SK-N-SH (cell line): ENCODE data around the gene PDIA4. TPM values are rescaled to one million over a fixed set of nuclear protein-coding genes. Genes with fewer than 3 reads are reported as not detected.

Experiments used
- CTCF ChIA-PET: fragments of 300-600, 350-600 bp; formaldehyde crosslinking; extraction: SDS; loops from one replicate; lab custom pipeline; 2021; lab: Yijun Ruan, JAX
- POLR2A ChIA-PET: fragments of 350-600 bp; sonication (Branson Sonifier 250); formaldehyde crosslinking; extraction: SDS; loops from one replicate; lab custom pipeline; 2020; ENCODE audit warnings: antibody characterized with exemption, inconsistent platforms; lab: Yijun Ruan, JAX
- DNase-seq: peaks from one replicate; pipeline ENCODE4 v3.0.0; 2012
- H2AFZ ChIP-seq: fragments of 200-600 bp; sonication (generic); 2 replicates; pipeline ENCODE4 v1.8.1; 2016; ENCODE audit warnings: antibody characterized with exemption, mild to moderate bottlenecking, low read depth
- H3F3A ChIP-seq: fragments of 200-600 bp; sonication (generic); replicated peaks from 2 replicates; pipeline ENCODE3; 2016; ENCODE audit warnings: antibody characterized with exemption, mild to moderate bottlenecking; ENCODE audit not compliant: insufficient read depth
- H3K27ac ChIP-seq, 2 experiments: fragments of 200-500 bp in 1 of 2; fragments of 200-600 bp in 1 of 2; sonication (Bioruptor generic) in 1 of 2; sonication (generic), shearing (Covaris generic) in 1 of 2; 2 replicates each; pipeline versions ENCODE4 v1.5.1 to v1.6.1; 2014 to 2016; ENCODE audit warnings: low read depth in 2 of 2, inconsistent platforms in 1 of 2, low read length in 1 of 2, mild to moderate bottlenecking in 1 of 2, mixed read lengths in 1 of 2
- H3K27me3 ChIP-seq: fragments of 200-600 bp; sonication (generic), shearing (Covaris generic); 2 replicates; pipeline ENCODE4 v1.6.1; 2016; ENCODE audit warnings: mixed run types; ENCODE audit not compliant: insufficient read depth
- H3K36me3 ChIP-seq, 2 experiments: fragments of 200-500 bp in 1 of 2; fragments of 200-600 bp in 1 of 2; sonication (Bioruptor generic) in 1 of 2; sonication (generic) in 1 of 2; replicated peaks in 1 of 2; 2 replicates each; pipeline versions ENCODE3 to v1.5.1; 2014 to 2016; ENCODE audit warnings: low read length in 1 of 2, mild to moderate bottlenecking in 1 of 2; ENCODE audit not compliant: insufficient read depth in 2 of 2, control insufficient read depth in 1 of 2
- H3K4me1 ChIP-seq, 2 experiments: fragments of 200-500 bp in 1 of 2; fragments of 200-600 bp in 1 of 2; sonication (Bioruptor generic) in 1 of 2; sonication (generic), shearing (Covaris generic) in 1 of 2; 2 replicates each; pipeline versions ENCODE4 v1.5.1 to v1.6.1; 2014 to 2016; ENCODE audit warnings: low read depth in 1 of 2, low read length in 1 of 2, mixed run types in 1 of 2; ENCODE audit not compliant: insufficient read depth in 2 of 2, control insufficient read depth in 1 of 2
- H3K4me2 ChIP-seq: fragments of 200-600 bp; sonication (generic), shearing (Covaris generic); 2 replicates; pipeline ENCODE4 v1.6.1; 2017; ENCODE audit warnings: mixed run types
- H3K4me3 ChIP-seq, 2 experiments: fragments of 200-500 bp in 1 of 2; fragments of 200-600 bp in 1 of 2; sonication (Bioruptor generic) in 1 of 2; sonication (generic), shearing (Covaris generic) in 1 of 2; 2 replicates each; pipeline versions ENCODE4 v1.5.1 to v1.8.1; 2014 to 2016; ENCODE audit warnings: low read depth in 2 of 2, inconsistent platforms in 1 of 2, low read length in 1 of 2, mild to moderate bottlenecking in 1 of 2, mixed read lengths in 1 of 2, moderate library complexity in 1 of 2
- H3K79me2 ChIP-seq: fragments of 200-600 bp; sonication (generic); 2 replicates; pipeline ENCODE4 v1.8.1; 2017; ENCODE audit warnings: mild to moderate bottlenecking; ENCODE audit not compliant: insufficient read depth
- H3K9ac ChIP-seq: fragments of 200-600 bp; sonication (generic); 2 replicates; pipeline ENCODE4 v1.6.1; 2017; ENCODE audit warnings: mixed run types
- H3K9me2 ChIP-seq: fragments of 200-600 bp; sonication (generic); 2 replicates; pipeline ENCODE4 v1.6.1; 2017; ENCODE audit warnings: mixed run types
- H3K9me3 ChIP-seq: fragments of 200-600 bp; sonication (generic); 2 replicates; pipeline ENCODE4 v1.6.1; 2017; ENCODE audit warnings: mixed run types, mild to moderate bottlenecking, moderate library complexity
- H4K20me1 ChIP-seq: fragments of 200-600 bp; sonication (generic); 2 replicates; pipeline ENCODE4 v1.6.1; 2017; ENCODE audit warnings: mild to moderate bottlenecking, mixed run types; ENCODE audit not compliant: insufficient read depth
- CTCF ChIP-seq: fragments of 200-600 bp; sonication (generic); IDR thresholded peaks from 2 replicates; pipeline ENCODE4 v1.6.1; 2017; ENCODE audit warnings: antibody characterized with exemption, mild to moderate bottlenecking, moderate library complexity
- EZH2phosphoT487 ChIP-seq: fragments of 200-600 bp; sonication (generic); IDR thresholded peaks from 2 replicates; pipeline ENCODE4 v1.6.1; 2017; ENCODE audit warnings: low read depth, mixed run types, mild to moderate bottlenecking, antibody characterized with exemption, moderate library complexity, borderline replicate concordance
- MXI1 ChIP-seq: IDR thresholded peaks from 2 replicates; pipeline ENCODE4 v1.6.1; 2012; ENCODE audit warnings: mild to moderate bottlenecking, low read depth, low read length, improper control_type of control experiment
- NFIC ChIP-seq: IDR thresholded peaks from 2 replicates; pipeline ENCODE4 v1.4.0; 2012; ENCODE audit warnings: borderline replicate concordance
- POLR2AphosphoS5 ChIP-seq: IDR thresholded peaks from 2 replicates; pipeline ENCODE4 v1.6.1; 2012; ENCODE audit warnings: low read depth, low read length
- RFX5 ChIP-seq: IDR thresholded peaks from 2 replicates; pipeline ENCODE4 v1.6.1; 2012; ENCODE audit warnings: mild to moderate bottlenecking, improper control_type of control experiment, low read length
- RXRA ChIP-seq: IDR thresholded peaks from 2 replicates; pipeline ENCODE4 v1.4.0; 2012; ENCODE audit warnings: low read depth, mild to moderate bottlenecking, borderline replicate concordance
- SIN3A ChIP-seq: IDR thresholded peaks from 2 replicates; pipeline ENCODE4 v1.6.1; 2012; ENCODE audit warnings: low read depth, mild to moderate bottlenecking, low read length, moderate library complexity, borderline replicate concordance
- TAF1 ChIP-seq: IDR thresholded peaks from 2 replicates; pipeline ENCODE4 v1.6.1; 2012; ENCODE audit warnings: low read depth, mild to moderate bottlenecking, low read length, moderate library complexity, borderline replicate concordance
- USF2 ChIP-seq: fragments of 150-350 bp; IDR thresholded peaks from 2 replicates; pipeline ENCODE4 v1.6.1; 2017; ENCODE audit warnings: antibody characterized with exemption, low read length, low read depth, borderline replicate concordance
- WGBS: methylation state at CpG from one replicate; pipeline ENCODE4 v1.1.6; 2017; ENCODE audit warnings: low lambda C conversion rate; 5-methylcytosine and 5-hydroxymethylcytosine counted together
- polyA plus RNA-seq, 3 experiments: library from polyadenylated mRNA; depleted of rRNA; stranded (reverse); fragments of >200 nt; gene quantifications; 2 replicates each; pipeline ENCODE4 v1.2.3, GENCODE V29; 2012

Gene PDIA4
- polyA plus RNA-seq, 1 of the 3 experiments (the other 2 are of a cell fraction): 400 TPM

GRCh38 chr7:148967602-148968001 lies 60.7 kb downstream of the PDIA4 start:
- H3K4me3 ChIP-seq: no peak overlapping the region
- no peak overlapping the region for H3K27ac ChIP-seq
- H3K9me3 ChIP-seq: no peaks in the 10 kb centered on the region
- ChIA-PET CTCF (interaction anchor here (0.6 to 6.2 kb wide), 27 partner anchors 8 to 1334 kb away, joined by 3 to 55 read pairs (median 5); no protein-coding TSS in a partner anchor), POLR2A (no interaction called here)
- no peaks in the 10 kb centered on the region for H4K20me1 ChIP-seq
- no peak for DNase-seq
- TF ChIP-seq POLR2AphosphoS5: no peak
- H3F3A ChIP-seq: peaks cover 15% of the 10 kb centered on the region
- H3K36me3 ChIP-seq: no peaks in the 10 kb centered on the region
- no peaks in the 10 kb centered on the region; a peak in 1 of 4 replicates for H3K4me1 ChIP-seq
- no peaks in the 10 kb centered on the region for H3K79me2 ChIP-seq
- H2AFZ ChIP-seq: peak overlapping the region; percentile 10; the same call in 1 of the 2 replicates
- no peaks in the 10 kb centered on the region for H3K27me3 ChIP-seq
- 0 out of 2 replicates have a peak overlapping the region, but pooled peaks have one; percentile 55 for H3K4me2 ChIP-seq
- WGBS: 79% methylated on average over 3 of the region's 3 CpGs
- no peak overlapping the region for H3K9ac ChIP-seq
- H3K9me2 ChIP-seq: no peaks in the 10 kb centered on the region

GRCh38 chr7:148967032-148967372 lies 61.3 kb downstream of the PDIA4 start:
- Histone ChIP-seq H3K27ac (no peak overlapping the region), H3F3A (peaks cover 15% of the 10 kb centered on the region), H3K36me3 (no peaks in the 10 kb centered on the region), H3K9ac (no peak overlapping the region), H3K9me2 (no peaks in the 10 kb centered on the region), H3K9me3 (no peaks in the 10 kb centered on the region), H4K20me1 (no peaks in the 10 kb centered on the region), H3K79me2 (no peaks in the 10 kb centered on the region), H2AFZ (peak overlapping the region; percentile 71), H3K4me1 (no peaks in the 10 kb centered on the region; a peak in 2 of 4 replicates), H3K27me3 (no peaks in the 10 kb centered on the region), H3K4me3 (peak overlapping the region; percentile 40 to 56), H3K4me2 (peak overlapping the region; percentile 55)
- ChIA-PET POLR2A (no interaction called here), CTCF (interaction anchor here (0.6 to 6.2 kb wide), 50 partner anchors 9 to 1334 kb away, joined by 3 to 55 read pairs (median 4); no protein-coding TSS in a partner anchor)
- TF ChIP-seq CTCF: no peak
- 0 out of 2 replicates have a peak, but pooled peaks have one; percentile 1 for TF ChIP-seq RFX5
- DNase-seq: no peak
- 33% methylated on average over 13 of the region's 13 CpGs for WGBS

GRCh38 chr7:148964483-148965267 lies 63.6 kb downstream of the PDIA4 start:
- CTCF ChIA-PET: interaction anchor here (0.8 to 10.3 kb wide), 23 partner anchors 8 to 707 kb away, joined by 3 to 114 read pairs (median 7); partner anchors contain the start of gene ZNF786
- H3K27ac ChIP-seq: peak overlapping the region in 1 of 2 experiments; percentile 24; a peak in 2 of 4 replicates

More at GRCh38 chr7:148964483-148965267, 63.6 kb downstream of the PDIA4 start:
- H2AFZ ChIP-seq: peak overlapping the region; percentile 84
- peak overlapping the region; percentile 56 to 69 for H3K4me3 ChIP-seq
- H3K4me2 ChIP-seq: peak overlapping the region; percentile 74
- H3K27me3 ChIP-seq: no peaks in the 10 kb centered on the region
- no peaks in the 10 kb centered on the region for H3K36me3 ChIP-seq
- TF ChIP-seq USF2 (no peak), CTCF (no peak), SIN3A (no peak), RXRA (no peak), TAF1 (no peak), MXI1 (no peak), NFIC (no peak), EZH2phosphoT487 (no peak)
- TF ChIP-seq, all 33 proteins: peak for 0
- no peaks in the 10 kb centered on the region; a peak in 2 of 4 replicates for H3K4me1 ChIP-seq
- H3K9me3 ChIP-seq: no peaks in the 10 kb centered on the region
- POLR2A ChIA-PET: interaction anchor here (0.7 to 1.4 kb wide), 4 partner anchors 18 to 381 kb away, joined by 3 read pairs; partner anchors contain the start of gene CUL1
- peaks cover 15% of the 10 kb centered on the region for H3F3A ChIP-seq
- H3K9me2 ChIP-seq: no peaks in the 10 kb centered on the region
- no peaks in the 10 kb centered on the region for H4K20me1 ChIP-seq
- DNase-seq: no peak
- WGBS: 57% methylated on average over 15 of the region's 15 CpGs
- H3K79me2 ChIP-seq: no peaks in the 10 kb centered on the region
- no peak overlapping the region for H3K9ac ChIP-seq
